ENCODE results near the gene PCSK2.

PCSK2 gene

DNA sequence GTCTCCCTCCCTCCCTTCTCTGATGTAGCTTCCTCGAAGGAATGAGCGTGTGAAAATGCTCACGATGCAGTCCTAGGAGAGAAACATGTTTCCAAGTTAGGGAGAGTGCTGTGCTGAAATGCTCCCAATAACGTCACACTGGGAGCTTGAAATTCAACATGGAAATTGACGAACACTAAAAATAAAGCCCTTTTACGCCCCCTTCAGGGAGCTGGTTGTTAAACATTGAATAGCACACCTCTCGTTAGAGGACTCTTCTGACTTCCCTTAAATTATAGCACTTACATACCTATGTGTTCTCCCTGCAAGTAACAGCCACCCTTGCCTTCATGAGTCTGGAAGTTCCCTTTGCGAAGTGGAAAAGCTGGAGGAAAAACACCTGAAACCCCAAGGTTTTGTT lies 215.7 kb downstream of the PCSK2 start:
- no peaks in the 10 kb centered on the region; the same call in 1 of the 2 replicates for H3K36me3 ChIP-seq
- no peak overlapping the region for H3K27ac ChIP-seq
- H3K27me3 ChIP-seq (ENCODE audit: insufficient read depth, low read depth, severe bottlenecking) = no peaks in the 10 kb centered on the region
- no peaks in the 10 kb centered on the region for H3K9me3 ChIP-seq (ENCODE audit: severe bottlenecking)
- DNase-seq = no peak
- TF ChIP-seq, protein P1, sequence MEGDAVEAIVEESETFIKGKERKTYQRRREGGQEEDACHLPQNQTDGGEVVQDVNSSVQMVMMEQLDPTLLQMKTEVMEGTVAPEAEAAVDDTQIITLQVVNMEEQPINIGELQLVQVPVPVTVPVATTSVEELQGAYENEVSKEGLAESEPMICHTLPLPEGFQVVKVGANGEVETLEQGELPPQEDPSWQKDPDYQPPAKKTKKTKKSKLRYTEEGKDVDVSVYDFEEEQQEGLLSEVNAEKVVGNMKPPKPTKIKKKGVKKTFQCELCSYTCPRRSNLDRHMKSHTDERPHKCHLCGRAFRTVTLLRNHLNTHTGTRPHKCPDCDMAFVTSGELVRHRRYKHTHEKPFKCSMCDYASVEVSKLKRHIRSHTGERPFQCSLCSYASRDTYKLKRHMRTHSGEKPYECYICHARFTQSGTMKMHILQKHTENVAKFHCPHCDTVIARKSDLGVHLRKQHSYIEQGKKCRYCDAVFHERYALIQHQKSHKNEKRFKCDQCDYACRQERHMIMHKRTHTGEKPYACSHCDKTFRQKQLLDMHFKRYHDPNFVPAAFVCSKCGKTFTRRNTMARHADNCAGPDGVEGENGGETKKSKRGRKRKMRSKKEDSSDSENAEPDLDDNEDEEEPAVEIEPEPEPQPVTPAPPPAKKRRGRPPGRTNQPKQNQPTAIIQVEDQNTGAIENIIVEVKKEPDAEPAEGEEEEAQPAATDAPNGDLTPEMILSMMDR (IDR thresholded peaks at IDR 0.05; ENCODE audit: low read depth, low read length) = 0 out of 2 replicates have a peak, but pooled peaks have one; percentile 27
- H3K4me3 ChIP-seq (ENCODE audit: low read depth, low read length) = no peak overlapping the region

DNA sequence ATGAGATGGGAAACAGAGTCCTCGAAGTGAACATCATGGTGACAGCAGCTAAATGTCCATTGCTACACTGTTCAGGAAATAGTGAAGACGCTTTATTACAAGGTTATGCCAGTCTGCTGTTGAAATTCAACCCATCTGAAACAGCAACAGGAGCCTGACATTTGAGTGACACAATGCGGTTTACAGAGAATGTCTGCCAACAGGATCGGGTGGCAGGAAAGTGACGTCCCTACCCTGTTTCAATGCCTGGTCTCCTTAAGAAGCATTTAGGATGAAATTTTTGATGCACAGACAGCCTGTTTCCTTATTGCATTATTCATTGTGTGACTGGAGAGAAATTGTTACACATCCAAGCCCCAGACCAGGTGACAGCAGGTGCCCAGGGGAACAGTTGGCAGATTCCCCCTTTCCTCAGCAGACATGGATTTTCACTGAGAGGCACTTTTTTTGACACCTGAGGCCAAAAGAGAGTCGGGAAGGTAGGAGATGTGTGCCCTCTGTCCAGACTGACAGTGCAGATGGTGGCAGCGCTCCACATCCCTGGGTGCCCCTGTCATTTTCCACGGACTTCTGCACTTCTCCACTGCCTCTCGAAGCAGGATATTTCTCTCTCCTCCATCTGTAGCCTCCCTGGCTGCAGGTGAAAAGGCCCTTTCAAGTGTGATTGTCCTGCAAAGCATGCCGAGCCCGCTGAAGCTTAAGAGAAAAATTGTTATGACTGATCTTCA lies 216.5 kb downstream of the PCSK2 start:
- TF ChIP-seq, protein P1 (IDR thresholded peaks at IDR 0.05; ENCODE audit: low read depth, low read length) = no peak
- H3K9me3 ChIP-seq (ENCODE audit: severe bottlenecking) = no peaks in the 10 kb centered on the region
- no peak overlapping the region for H3K27ac ChIP-seq
- H3K4me3 ChIP-seq (ENCODE audit: low read depth, low read length) = no peak overlapping the region
- H3K27me3 ChIP-seq (ENCODE audit: insufficient read depth, low read depth, severe bottlenecking) = no peaks in the 10 kb centered on the region
- H3K36me3 ChIP-seq = no peaks in the 10 kb centered on the region; the same call in 1 of the 2 replicates
- DNase-seq = no peak

DNA sequence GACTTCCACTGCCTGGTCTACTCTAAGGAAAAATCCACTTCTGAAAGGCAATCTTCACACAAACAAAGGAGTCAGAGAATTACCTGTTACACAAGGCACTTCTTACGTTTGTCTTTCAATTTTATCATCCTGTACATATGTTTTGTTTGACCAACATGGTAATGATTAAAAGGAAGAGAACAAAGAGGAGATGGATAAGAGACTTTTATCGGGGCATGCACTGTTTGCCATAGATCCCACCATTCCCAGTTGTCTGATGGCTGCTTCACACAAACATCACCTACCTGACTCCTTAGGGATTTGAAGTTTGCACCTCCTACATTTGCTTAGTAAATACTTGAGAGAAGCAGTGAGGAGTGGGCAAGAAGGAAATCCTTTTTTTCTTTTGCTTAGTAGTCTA lies 217.3 kb downstream of the PCSK2 start:
- Histone ChIP-seq H3K36me3 (no peaks in the 10 kb centered on the region), H3K4me3 (ENCODE audit: low read depth, low read length) (no peak overlapping the region), H3K27ac (no peak overlapping the region), H3K27me3 (ENCODE audit: insufficient read depth, low read depth, severe bottlenecking) (no peaks in the 10 kb centered on the region), H3K9me3 (ENCODE audit: severe bottlenecking) (no peaks in the 10 kb centered on the region)
- TF ChIP-seq, protein P1 (IDR thresholded peaks at IDR 0.05; ENCODE audit: low read depth, low read length) = no peak
- DNase-seq = no peak

DNA sequence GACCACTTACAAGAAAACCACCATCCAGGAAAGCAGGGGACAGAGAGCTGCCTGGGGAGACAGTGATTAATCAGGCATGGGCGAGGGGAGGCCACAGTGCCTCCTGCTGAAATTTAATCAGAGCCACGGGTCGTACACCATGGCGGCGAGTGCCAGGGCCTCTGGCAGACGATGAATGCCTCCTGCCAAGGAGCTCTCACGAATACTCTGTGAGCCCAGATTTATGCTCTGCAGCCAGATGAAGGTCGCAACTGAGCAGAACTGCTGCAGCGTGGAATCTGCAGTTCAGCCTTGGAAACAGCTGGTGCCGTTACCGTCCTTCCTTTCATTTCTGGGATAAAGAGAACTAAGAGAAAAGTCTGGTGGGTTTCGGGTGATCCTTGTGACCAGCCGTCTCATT lies 218.7 kb downstream of the PCSK2 start:
- no peaks in the 10 kb centered on the region for H3K27me3 ChIP-seq (ENCODE audit: insufficient read depth, low read depth, severe bottlenecking)
- no peaks in the 10 kb centered on the region for H3K36me3 ChIP-seq
- no peak overlapping the region for H3K4me3 ChIP-seq (ENCODE audit: low read depth, low read length)
- no peak overlapping the region for H3K27ac ChIP-seq
- TF ChIP-seq, protein P1 (IDR thresholded peaks at IDR 0.05; ENCODE audit: low read depth, low read length) = no peak
- DNase-seq = no peak
- no peaks in the 10 kb centered on the region for H3K9me3 ChIP-seq (ENCODE audit: severe bottlenecking)

DNA sequence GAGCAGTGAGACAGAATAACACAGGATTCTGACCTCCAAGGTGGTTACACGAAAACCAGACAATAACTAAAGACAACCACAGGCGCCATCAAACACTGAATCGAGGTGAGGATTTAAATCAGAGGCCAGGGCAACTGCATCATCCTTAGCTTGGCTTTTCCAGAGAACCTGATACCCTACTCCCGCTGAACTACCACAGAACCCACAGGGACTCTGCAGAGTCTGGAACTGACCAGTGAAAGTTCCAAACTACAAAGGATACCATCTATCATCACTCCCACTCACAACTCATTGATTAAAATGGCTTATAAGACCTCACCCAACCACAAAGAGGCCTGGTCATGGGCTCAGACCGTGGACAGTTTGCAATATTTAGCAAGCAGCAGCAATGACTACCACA lies 219.3 kb downstream of the PCSK2 start:
- no peaks in the 10 kb centered on the region for H3K36me3 ChIP-seq
- no peak overlapping the region for H3K4me3 ChIP-seq (ENCODE audit: low read depth, low read length)
- no peak for DNase-seq
- H3K9me3 ChIP-seq (ENCODE audit: severe bottlenecking) = no peaks in the 10 kb centered on the region
- H3K27me3 ChIP-seq (ENCODE audit: insufficient read depth, low read depth, severe bottlenecking) = no peaks in the 10 kb centered on the region
- no peak overlapping the region for H3K27ac ChIP-seq
- TF ChIP-seq, protein P1 (IDR thresholded peaks at IDR 0.05; ENCODE audit: low read depth, low read length) = no peak

DNA sequence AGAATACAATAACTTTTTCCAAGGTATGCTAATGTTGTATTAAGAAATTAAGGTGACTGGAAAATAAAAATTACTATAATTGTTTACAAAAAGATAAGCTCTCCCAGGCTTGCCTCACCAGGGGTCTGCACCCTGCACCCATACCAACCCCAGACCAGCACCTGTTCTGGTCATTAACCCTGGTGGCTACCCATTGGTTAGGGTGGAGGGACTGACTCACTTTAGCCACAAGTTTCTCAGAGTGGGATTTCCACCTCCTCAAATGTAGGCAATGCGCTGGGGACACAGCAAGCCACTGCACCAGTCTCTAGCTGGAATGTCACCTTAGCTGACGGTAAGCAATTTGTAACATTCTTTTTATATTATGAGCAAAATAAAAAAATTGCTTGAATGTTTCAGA lies 221.2 kb downstream of the PCSK2 start:
- Histone ChIP-seq H3K36me3 (no peaks in the 10 kb centered on the region), H3K27ac (no peak overlapping the region), H3K9me3 (ENCODE audit: severe bottlenecking) (no peaks in the 10 kb centered on the region), H3K27me3 (ENCODE audit: insufficient read depth, low read depth, severe bottlenecking) (no peaks in the 10 kb centered on the region), H3K4me3 (ENCODE audit: low read depth, low read length) (no peak overlapping the region)
- TF ChIP-seq, protein P1 (IDR thresholded peaks at IDR 0.05; ENCODE audit: low read depth, low read length) = no peak
- DNase-seq = no peak
